GM10266 (cell line): Measurements from ENCODE around the gene KCNQ1.

Source experiments
- DNase-seq: peaks from one replicate; pipeline ENCODE4 v3.0.0; 2012; ENCODE audit errors: extremely low spot score
- TF ChIP-seq, protein P1 (sequence below): IDR thresholded peaks from 2 replicates; pipeline ENCODE4 v1.5.1; 2012; ENCODE audit warnings: mild to moderate bottlenecking, low read depth; ENCODE audit not compliant: control insufficient read depth, insufficient read depth; ENCODE audit errors: missing control alignments

The KCNQ1 gene

GRCh38 chr11:2759228-2760195 is 314.7 kb downstream of the KCNQ1 start:
- TF ChIP-seq, protein P1, sequence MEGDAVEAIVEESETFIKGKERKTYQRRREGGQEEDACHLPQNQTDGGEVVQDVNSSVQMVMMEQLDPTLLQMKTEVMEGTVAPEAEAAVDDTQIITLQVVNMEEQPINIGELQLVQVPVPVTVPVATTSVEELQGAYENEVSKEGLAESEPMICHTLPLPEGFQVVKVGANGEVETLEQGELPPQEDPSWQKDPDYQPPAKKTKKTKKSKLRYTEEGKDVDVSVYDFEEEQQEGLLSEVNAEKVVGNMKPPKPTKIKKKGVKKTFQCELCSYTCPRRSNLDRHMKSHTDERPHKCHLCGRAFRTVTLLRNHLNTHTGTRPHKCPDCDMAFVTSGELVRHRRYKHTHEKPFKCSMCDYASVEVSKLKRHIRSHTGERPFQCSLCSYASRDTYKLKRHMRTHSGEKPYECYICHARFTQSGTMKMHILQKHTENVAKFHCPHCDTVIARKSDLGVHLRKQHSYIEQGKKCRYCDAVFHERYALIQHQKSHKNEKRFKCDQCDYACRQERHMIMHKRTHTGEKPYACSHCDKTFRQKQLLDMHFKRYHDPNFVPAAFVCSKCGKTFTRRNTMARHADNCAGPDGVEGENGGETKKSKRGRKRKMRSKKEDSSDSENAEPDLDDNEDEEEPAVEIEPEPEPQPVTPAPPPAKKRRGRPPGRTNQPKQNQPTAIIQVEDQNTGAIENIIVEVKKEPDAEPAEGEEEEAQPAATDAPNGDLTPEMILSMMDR = no peak
- no peak for DNase-seq

DNA sequence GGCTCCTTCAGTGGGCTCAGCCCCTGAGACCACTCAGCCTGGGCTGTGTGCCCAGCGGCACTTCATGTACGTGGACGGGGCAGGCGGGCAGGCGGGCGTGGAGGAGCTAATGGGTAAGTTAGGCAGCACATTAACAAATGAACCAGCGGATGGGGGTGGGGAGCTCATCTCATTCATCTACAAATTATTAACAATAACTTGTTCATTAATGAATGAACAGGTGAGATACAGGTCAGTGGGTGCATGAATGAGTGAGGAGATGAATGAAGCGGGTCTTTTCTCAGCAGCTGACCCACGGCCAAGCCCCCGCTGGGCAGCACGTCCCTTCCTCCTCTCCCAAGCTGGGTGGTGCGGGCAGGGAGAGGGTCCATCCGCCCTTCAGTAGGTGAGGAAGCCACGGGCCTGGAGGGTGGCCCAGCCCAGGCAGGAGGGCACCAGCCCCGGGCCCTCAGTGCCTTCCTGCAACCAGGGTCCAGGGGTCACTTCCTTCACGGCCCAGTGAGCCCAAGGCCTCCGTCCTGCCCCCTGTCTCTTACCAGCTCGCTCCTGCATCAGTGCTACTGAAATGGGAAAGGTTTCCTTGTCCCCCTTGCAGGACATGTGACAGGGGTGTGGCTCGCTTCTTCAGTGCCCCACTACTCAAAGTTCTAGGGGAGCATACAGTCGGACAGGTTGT is 315.5 kb downstream of the KCNQ1 start:
- TF ChIP-seq, protein P1 = no peak
- DNase-seq = no peak

DNA sequence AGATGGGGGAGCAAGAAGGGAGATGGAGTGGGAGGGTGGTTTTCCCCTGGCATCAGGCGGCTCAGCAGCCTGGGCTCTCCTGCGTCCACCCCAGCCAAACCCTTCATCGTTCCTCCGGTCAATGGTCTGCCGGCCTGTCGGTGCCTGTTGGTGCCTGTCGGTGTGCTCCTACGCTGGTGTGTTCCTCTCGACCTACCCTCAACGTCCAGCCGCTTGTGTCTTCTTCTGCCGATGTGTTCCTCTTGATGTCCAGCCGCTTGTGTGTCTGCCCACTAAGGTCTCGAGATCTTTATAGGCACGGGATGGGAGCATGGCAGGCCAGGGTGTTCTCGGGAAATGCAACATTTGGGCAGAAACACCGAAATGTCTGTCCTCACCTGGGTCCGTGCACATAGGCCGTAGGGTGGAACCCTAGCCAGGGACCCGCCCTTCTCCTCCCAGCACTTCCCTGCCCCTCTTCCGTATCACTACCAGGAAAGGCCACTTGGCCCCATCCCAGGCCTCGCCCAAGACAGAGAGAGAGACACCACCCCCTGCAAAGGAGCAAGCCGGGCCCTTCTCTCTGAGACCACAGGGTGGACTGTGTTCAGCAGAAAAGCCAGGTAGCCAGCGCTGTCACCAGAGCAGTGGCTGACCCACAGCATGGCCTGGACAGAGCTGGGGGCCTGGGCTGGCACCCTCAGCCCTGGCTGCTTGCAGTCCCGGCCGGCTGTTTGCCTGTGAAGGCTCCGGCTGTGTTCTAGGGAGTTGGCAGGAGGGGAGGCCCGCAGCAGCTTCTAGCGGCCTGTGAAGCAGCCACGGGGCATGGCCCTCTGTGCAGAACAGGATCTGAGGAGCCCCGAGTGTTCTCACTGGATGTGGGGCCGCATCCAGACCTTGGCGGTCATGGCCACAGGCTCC is 316.6 kb downstream of the KCNQ1 start:
- TF ChIP-seq, protein P1 = no peak
- no peak for DNase-seq

DNA sequence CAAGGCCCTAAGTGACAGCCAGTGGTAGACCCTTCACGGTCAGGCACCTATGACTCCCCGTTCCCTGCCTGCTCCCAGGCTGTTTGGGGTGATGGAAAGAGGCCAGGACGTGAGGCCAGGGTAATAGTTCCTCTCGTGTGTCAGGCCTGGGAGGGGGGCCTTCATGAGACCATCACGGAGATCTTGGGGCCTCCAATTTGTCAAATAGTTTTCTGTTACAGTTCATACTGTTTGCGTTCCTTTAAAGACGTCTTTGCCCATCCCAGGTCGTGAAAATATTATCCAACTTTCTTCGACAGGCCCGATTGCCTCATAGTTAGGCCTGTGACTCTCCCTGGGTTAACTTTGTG is 317.2 kb downstream of the KCNQ1 start:
- no peak for DNase-seq
- TF ChIP-seq, protein P1 = no peak

- TF ChIP-seq, protein P1 = no peak
- no peak for DNase-seq
These were observed 317.6 kb downstream of the KCNQ1 start for GRCh38 chr11:2762451-2762850.

GRCh38 chr11:2763984-2764383 is 319.2 kb downstream of the KCNQ1 start:
- TF ChIP-seq, protein P1 = no peak
- no peak for DNase-seq

- TF ChIP-seq, protein P1 = no peak
- no peak for DNase-seq
These were observed 320.7 kb downstream of the KCNQ1 start for GRCh38 chr11:2765491-2765890.
